NCI-H2196 (cell line): ENCODE measurements around the gene REL.
A peak's percentile ranks its signal among the peaks of the same experiment; 100 is the strongest.
"Not testable (repeated sequence)": the region's sequence is repeated elsewhere in the genome, so short reads cannot be mapped to it uniquely, and the experiment has no call there.

Experiments
- DNase-seq: peaks from one replicate; lab custom pipeline; 2025; ENCODE audit not compliant: unreplicated experiment; lab: John Stamatoyannopoulos, UW

REL gene

DNA sequence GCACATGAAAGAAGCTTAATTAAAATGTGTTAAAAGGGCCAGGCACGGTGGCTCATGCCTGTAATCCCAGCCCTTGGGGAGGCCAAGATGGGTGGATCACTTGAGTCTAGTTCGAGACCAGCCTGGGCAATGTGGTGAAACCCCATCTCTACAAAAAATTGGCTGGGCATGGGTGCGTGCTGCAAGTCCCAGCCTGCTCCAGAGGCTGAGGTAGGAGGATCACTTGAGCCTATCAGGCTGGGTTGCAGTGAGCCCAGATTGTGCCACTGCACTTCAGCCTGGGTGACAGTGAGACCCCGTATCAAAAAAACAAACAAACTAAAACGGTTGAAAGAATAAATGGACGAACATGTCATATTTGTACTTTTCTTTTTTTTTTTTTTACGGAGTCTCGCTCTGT is 26.0 kb downstream of the REL start:
- DNase-seq = no peak

DNA sequence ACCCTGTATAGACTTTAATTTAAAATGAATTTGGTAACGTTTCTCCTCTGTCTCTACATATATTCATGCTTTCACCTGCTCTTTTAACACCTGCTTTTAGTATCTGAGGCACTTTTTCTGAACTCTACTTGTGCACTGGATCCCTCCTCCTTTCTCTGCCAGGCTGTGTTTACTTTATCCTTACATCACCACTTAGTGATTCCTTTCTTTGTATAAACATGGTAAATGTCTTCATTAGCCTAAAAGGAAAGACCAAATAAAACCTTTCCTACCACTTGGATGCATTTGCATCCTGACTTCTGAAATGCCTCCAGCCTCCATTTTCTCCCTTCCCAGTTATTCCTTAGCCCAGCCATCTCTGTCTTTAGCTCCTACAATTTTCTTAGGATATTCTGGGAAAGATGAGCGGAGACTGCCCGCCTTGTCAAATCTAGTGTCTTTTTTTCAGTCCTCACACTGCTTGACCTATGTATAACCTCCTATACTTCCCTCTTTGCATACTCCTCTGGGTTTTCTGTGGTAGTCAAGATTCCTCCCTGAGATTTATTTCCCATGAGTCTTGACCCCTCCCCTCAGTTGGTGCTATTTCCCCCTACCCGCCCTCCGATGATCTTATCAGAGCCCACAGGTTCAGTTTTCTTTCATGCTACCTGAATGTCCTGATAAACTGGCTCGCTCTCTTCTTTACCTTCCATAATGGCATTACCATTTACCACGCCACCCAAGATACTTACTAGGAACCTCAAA is 44.8 kb downstream of the REL start:
- peak; percentile 10 for DNase-seq

DNA sequence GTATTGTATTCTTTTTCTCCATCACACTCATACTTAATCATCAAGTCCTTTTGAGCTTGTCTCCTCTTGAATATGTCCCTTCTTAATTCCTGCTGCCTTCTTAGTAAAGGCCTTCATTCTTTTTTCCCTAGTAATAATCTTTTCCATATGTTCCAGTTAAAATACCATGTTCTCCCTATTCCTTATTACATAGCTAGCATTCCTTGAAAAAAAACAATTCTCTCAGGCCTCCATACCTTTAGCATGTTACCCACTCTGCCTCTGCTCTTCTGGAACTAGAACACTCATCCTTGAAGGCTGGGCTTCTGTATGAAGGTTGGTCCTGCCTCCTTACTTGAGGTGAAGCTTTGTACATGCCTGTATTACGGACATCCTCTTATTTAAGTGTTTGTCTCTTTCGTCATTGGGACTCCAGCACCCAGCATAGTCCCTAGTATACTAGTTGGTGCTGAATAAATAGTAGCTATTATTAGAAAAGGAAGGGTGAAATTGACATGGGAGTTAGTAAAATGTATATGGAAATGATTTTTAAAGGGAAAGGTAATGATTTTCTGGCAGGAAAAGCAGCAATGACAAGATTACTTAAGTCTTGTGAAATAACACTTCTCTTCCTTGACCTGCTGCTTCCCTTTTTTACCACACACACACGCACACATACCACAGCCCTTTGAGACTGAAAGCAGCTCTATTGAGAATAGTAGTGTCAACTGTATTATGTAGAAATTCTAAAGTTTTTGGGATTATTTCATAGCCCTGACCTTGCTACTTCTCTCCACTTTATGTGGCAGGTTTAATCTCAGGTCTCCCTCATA is 45.6 kb downstream of the REL start:
- DNase-seq = no peak

DNA sequence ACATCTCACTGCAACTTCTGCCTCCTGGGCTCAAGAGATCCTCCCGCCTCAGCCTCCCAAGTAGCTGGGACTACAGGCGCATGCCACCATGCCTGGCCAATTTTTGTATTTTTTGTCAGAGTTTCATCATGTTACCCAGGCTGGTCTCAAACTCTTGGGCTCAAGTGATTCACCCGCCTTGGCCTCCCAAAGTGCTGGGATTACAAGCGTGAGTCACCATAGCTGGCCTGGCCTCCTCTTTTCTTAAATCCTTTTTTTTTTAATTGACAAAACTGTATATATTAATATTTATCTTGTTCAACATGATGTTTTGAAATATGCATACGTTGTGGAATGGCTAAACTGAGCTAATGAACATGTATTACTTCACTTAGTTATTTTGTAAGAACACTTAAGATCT is 50.7 kb downstream of the REL start:
- not testable (repeated sequence) for DNase-seq

DNA sequence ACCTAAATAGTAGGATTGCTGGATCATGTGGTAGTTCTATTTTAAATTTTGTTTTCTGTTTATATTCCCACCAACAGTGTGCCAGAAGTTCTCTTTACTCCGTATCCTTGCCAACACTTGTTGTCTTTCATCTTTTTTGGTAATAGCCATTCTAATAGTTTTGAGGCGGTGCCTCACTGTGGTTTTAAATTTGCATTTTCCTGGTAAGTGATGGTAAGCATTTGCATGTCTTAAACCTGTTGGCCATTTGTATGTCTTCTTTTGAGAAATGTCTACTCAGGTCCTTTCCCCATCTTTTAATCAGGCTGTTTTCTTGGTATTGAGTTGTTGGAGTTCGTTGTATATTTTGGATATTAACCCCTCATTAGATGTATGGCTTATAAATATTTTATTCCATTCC is 51.6 kb downstream of the REL start:
- no peak for DNase-seq

DNA sequence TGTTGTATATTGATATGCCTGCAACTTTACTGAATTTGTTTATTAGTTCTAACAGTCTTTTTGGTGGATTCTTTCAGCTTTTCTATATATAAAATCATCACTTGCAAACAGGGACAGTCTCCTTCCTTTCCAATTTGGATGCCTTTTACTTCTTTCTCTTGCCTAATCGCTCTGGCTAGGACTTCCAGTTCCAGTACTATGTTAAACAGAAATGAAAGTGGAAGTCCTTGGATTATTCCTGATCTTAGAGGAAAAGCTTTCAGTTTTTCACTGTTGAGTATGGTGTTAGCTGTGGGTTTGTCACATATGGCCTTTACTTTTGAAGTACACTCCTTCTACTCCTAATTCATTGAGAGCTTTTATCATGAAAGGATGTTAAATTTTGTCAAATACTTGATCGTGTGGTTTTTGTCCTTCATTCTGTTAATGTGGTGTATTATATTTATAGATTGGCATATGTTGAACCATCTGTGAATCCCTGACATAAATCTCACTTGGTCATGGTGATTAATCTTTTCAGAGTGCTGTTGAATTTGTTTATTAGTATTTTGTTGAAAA is 52.9 kb downstream of the REL start:
- DNase-seq = no peak

DNA sequence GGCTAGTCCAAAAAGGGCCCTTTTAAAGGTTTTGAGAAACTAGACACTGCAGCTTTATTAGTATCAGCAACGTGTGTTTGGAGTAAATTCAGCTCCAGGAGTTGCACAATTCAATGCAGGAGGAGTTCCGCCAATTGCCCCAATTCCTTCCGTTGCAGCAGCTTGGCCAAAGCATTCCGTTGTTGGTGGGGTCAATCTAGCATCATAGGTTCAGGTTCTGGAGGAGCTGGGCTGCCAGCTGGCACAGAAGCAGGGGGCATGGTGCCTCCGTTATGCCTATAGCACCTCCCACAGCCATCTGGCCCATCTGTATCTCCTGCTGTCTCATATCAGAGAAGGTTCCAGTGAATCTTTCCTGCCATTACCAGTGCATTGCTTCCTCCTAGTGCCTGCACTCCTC is 55.4 kb downstream of the REL start:
- no peak for DNase-seq

DNA sequence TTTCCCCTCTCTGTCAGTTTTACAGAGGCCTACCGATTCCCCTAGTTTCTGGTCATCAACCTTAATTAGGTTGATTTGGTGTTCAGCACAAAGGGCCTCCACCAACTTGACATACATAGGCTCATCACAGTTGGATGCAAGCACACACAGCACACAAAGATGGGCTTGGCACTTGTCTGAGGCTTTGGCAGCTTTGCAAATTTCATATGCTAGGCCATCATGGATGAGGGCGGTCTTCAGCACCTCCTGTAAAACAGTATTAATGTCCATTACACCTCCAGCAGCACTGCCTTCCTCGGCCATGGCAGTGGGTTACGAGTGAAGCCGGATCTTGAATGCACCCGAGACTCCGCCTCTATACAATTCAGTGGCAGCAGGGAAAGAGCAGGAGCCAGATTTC is 56.9 kb downstream of the REL start:
- DNase-seq = no peak

DNA sequence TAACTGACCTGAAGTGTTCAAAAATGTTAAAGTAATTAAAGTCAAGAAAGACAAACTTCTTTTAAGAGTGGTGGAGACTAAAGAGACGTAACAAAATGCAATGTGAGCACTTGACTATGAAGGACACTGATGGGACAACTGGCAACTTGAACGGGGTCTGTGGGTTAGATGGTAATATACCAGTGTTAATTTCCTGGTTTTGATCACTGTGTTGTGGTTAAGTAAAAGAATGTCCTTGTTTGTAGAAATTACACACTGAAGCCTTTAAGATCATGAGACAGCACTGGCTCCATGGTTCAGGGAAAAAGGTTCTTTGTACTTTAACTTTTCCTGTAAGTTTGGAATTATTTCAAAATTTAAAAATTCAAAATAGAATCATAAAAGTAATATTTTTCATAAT is 58.2 kb downstream of the REL start:
- no peak for DNase-seq

DNA sequence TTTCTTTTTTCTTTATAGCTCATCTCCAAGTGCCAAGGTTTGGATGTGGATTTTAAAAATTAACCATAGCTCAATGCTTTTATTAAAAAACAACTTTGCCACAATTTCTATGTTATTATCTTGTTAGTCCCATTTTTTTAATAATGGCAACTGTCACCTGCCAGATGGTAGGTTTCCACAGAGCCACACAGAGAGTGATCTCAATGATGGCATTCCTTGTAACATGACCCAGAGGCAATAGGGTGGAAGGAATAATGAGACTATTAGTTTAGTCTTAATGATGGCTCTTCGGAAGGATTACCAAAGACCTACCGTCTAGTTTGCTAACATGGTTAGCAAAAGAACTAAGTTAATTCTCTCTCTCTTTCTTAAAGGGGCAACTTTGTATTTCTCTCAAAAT is 64.0 kb downstream of the REL start:
- no peak for DNase-seq

DNA sequence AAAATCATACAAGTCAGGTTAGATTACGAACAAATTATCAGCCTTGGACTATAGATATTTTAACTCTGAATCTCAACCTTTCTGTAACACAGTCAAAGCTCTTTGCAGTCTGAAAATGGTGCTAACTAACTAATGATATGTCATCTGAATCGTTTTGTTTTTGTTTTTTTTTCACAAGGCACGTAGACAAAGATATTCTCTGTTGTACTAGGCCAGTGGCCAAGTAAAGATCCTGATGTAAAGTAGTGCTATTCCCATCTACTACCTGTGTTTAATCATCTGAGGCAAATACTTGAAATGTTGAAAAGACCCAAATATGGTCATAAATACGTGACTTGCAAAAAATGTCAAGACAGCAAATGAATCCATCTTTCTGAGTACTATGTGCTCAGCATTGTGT is 65.7 kb downstream of the REL start:
- no peak for DNase-seq

DNA sequence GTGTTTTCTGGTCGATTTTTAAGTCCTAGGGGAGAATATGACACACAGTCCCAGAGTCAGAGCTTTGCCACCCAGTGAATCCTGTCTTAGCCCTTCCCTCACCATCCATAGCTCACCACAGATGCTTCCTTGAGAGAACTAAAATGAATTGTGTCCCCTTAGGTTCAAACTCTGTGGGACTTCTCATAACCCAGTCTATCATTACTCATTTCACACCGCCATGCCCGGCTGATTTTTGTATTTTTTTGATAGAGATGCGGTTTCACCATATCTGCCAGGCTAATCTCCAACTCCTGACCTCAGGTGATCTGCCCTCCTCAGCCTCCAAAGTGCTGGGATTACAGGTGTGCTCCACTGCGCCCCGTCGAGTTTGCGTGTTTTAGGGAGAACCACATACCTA is 66.8 kb downstream of the REL start:
- no peak for DNase-seq

DNA sequence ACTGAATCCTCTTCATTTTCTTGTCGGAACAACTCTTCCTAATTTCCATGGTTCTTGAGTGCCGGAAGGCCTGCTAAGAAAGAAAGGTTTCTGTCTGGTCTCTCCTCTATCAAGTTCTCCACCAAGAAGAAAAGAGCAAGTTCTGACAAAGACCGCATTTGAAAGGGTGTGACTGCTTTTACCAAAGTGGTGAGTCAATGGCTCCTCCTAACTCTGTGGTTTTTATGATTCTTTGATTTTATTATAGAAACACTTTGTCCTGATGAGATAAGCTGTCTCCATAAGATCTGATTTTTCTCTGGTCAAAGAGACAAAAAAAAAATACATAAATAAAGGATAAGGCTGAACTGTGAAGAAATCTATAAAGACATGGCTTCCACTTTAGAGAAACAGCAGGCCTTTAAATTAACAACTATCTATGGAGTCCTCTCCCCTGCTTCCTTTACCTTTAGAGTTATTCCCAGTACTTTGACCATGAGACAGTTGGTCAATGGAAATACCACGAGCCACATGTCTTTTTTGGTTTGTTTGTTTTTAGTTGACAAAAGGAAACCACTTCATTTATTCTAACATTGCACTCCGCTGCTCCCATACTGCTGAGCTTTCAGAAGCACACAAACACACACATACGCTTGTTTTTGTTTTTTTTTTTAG is 67.7 kb downstream of the REL start:
- DNase-seq = no peak

DNA sequence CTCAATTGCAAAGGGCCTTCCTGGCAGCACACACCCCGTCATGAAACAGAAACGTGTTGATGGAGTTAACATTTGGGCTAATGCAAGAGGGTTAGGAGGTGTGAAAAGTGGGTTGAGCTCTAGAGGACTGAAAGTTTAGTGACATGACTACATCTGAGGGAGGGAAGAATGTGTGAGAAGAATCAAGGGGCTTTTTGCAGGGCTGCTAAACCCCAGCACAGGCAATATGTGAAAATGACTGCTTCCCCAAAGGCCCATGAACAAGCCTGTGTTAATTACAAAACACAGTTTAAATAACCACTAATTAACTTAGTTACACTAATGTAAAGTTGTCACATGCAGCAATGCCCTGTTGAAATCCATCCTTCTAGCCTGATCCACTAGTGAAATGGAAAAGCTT is 72.8 kb downstream of the REL start:
- no peak for DNase-seq

DNA sequence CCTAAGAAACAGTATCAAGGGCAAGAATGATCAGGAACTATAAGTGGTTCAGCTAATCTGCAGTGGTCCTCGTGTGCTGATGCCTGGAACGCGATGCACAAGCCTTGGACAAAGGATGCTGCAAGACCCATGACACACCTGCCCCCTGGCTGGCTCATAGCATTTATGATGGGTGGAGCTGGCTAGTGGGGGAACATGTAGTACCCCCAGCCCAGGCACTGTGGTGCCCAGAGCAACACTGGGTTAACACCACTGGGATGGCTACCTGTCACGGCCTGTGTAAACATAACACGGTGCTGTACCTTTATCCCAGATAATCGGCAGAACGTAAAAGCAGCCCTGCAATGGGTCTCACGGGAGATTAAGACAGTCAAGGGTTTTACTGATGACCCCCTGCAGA is 75.8 kb downstream of the REL start:
- DNase-seq = no peak

DNA sequence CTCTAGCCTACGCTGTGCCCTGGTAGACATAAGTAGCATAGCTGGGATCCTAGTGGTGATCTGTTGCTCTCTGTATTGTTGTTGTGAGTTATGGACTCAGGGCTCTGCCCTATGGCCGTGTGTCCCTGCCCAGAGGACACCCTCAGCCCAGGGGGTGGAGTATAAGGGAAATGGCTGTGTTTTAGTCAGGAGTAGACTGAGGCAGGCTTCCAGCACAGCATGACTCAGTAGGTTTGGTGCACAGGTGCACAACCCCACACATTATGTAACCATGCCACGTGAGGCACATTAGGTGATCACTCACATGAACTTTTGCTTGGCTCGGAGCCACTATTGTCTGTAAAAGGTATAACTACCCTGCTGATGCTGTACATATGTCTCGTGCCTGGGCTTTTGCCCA is 76.3 kb downstream of the REL start:
- no peak for DNase-seq

DNA sequence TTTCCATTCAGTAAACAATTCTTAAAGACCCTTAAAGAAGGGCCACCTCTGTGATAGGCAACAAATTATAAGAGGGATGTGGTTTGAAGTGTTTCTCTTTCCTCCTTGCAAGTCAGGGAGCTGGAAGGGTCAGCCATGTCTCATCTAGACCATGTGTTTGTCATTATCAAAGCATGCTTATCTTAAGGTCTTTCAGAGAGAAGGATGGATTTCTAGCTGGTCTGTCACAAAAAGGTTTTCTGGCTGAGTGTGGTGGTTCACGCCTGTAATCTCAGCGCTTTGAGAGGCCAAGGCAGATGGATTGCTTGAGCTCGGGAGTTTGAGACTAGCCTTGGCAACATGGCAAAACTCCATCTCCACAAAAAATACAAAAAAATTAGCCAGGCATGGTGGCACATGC is 77.0 kb downstream of the REL start:
- no peak for DNase-seq

DNA sequence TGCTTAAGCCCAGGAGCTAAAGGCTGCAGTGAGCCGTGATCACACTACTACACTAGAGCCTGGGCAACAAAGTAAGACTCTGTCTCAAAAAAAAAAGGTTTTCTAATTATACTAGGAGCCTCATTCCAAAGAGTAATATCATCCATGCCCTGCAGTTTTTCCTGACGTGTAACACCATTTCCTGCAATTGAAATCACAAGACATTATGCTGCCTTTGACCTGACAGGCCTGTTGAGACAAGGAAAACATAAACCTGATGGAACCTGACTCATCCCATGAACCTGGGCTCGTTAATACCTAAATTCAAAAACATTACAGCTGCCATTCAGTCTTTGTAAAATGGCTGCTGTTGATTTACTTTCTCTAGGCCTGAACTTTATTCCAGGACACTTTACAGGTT is 77.4 kb downstream of the REL start:
- DNase-seq = no peak

DNA sequence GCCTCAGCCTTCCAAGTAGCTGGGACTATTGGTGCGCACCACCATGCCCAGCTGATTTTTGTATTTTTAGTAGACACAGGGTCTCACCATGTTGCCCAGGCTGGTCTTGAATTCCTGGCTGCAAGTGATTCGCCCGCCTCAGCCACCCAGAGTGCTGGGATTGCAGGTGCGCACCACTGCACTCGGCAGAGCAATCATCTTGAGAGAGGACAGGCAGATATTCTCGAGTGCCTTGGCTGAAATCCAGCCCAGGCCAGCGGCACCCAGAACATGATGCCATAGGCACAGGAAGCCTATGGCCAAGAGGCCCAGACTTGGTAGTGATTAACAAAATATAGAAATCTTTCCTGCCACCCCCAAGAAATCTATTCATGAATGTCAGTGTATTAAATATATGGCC is 78.1 kb downstream of the REL start:
- no peak for DNase-seq

DNA sequence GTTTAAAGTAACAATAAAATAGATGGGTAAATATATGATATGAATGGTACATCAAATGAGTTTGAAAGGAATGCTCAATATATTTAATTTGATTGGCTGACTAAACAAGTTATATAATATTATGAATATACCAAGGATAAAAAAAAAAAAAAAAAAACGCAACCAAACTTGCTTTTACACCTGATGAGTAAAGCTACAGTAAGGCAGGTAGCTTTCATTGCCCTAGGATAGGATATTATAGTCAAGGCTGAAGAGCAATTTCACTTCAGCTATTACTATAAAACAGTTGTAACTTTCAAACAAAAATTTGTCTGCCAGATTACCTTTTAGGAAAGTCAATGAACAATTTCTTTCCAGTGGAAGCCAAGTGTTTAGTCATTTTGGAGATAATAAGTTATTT is 79.3 kb downstream of the REL start:
- no peak for DNase-seq

DNA sequence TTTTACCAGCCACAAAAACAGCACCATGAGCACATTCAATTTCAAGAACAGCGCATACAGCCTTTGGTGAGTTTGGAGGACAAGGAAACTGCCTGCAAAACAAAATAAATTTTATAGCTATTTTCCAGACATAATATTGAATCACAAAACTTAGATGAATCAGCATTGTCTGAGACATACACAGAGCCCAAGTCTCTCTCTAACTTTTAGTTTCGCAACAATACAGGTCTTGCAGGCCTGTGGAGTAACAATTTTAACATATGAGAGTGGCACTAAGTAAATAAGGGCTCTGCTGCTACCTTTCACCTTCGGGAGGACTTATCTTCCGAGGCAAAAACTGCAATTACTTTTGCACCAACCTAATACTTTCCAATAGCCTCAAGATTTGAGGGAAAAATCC is 80.1 kb downstream of the REL start:
- no peak for DNase-seq

DNA sequence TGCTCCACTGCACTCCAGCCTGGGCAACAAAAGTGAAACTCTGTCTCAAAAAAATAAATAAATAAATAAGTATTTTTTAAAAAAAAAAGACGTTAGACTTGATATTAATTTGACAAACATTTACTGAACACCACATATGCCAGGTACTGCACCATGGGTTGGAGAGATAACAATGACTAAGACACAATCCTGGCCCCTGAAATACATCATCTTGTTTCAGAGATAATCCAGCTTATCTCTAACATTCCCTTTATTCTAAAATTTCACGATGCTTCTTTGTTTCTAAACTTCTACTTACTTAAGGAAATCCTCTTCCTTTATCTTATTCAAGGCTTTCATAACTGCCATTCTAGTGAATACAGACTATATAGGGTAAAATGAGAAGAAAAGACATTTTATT is 81.2 kb downstream of the REL start:
- DNase-seq = no peak
